K562 (cell line): ENCODE measurements around the gene BLVRA. TPM values are rescaled to one million over a fixed set of nuclear protein-coding genes. Genes with fewer than 3 reads are reported as not detected.

Source experiments
- ATAC-seq: fragments of 200-7000 bp; cut with Tn5 transposase; 3 replicates; pipeline ENCODE4 v1.9.1; 2020; ENCODE audit warnings: moderate library complexity
- BruUV-seq: library from RNA; stranded (reverse); fragments of 400-500 nt; replicated peaks from 2 replicates; lab custom pipeline; 2021; lab: Mats Ljungman, UMichigan
- CTCF ChIA-PET: fragments of 300-600 bp; formaldehyde crosslinking; extraction: SDS; loops from one replicate; lab custom pipeline; 2021; ENCODE audit warnings: low intra/inter-chr PET ratio; lab: Yijun Ruan, JAX
- POLR2A ChIA-PET: fragments of 300-600, 350-650 bp; sonication (Branson Sonifier 250); formaldehyde crosslinking; extraction: SDS; loops from one replicate; lab custom pipeline; 2021; ENCODE audit warnings: antibody characterized with exemption, inconsistent platforms; lab: Yijun Ruan, JAX
- DNase-seq, 4 experiments: peaks; one replicate each; pipeline versions ENCODE4 v3.0.0 to v3.0.0-alpha.2; 2011 to 2018; ENCODE audit warnings: low spot score in 3 of 4, mixed read lengths in 3 of 4; ENCODE audit errors: extremely low read depth in 1 of 4
- FAIRE-seq: peaks from 2 replicates; lab custom pipeline; 2011; peaks lifted over from hg19 to GRCh38; lab: Jason Lieb, UNC
- H2AFZ ChIP-seq: 2 replicates; pipeline ENCODE4 v1.6.0; 2011; ENCODE audit warnings: low read depth, low read length, control low read depth, inconsistent platforms
- H3K27ac ChIP-seq: fragments of 200-600 bp; 3 replicates; pipeline ENCODE4 v1.8.0; 2011; ENCODE audit warnings: low read depth, mild to moderate bottlenecking, control low read depth, inconsistent platforms, low read length, moderate library complexity, mixed read lengths; ENCODE audit errors: extremely low read depth
- H3K27me3 ChIP-seq, 2 experiments: fragments of 300-600 bp in 1 of 2; 2 replicates in 1 of 2; 3 replicates in 1 of 2; pipeline versions ENCODE4 v1.6.0 to v1.8.0; 2011; ENCODE audit warnings: inconsistent platforms in 2 of 2, low read length in 2 of 2, mild to moderate bottlenecking in 1 of 2, mixed read lengths in 1 of 2, moderate library complexity in 1 of 2; ENCODE audit not compliant: control insufficient read depth in 2 of 2, insufficient read depth in 2 of 2
- H3K36me3 ChIP-seq: fragments of 300-600 bp; 3 replicates; pipeline ENCODE4 v1.8.0; 2011; ENCODE audit warnings: mild to moderate bottlenecking, low read length, inconsistent platforms; ENCODE audit not compliant: control insufficient read depth, insufficient read depth
- H3K4me1 ChIP-seq, 2 experiments: fragments of 200-600 bp in 1 of 2; replicated peaks in 1 of 2; 2 replicates in 1 of 2; 3 replicates in 1 of 2; pipeline versions ENCODE4 v1.5.1 to v1.8.0; 2011; ENCODE audit warnings: inconsistent platforms in 2 of 2, low read length in 2 of 2, mild to moderate bottlenecking in 1 of 2, mixed read lengths in 1 of 2, moderate library complexity in 1 of 2; ENCODE audit not compliant: control insufficient read depth in 2 of 2, insufficient read depth in 2 of 2
- H3K4me2 ChIP-seq: 2 replicates; pipeline ENCODE4 v1.6.1; 2011; ENCODE audit warnings: low read length, control low read depth, inconsistent platforms, mixed read lengths; ENCODE audit not compliant: insufficient read depth
- H3K4me3 ChIP-seq: fragments of 200-600 bp; sonication (generic), shearing (Covaris generic); 2 replicates; pipeline ENCODE4 v1.5.1; 2016; ENCODE audit warnings: control low read depth, inconsistent platforms
- H3K79me2 ChIP-seq: fragments of 200-600 bp; 3 replicates; pipeline ENCODE4 v1.8.0; 2011; ENCODE audit warnings: low read length, inconsistent platforms; ENCODE audit not compliant: control insufficient read depth, insufficient read depth
- H3K9ac ChIP-seq, 2 experiments: 2 replicates each; pipeline versions ENCODE4 v1.6.0 to v1.6.1; 2011; ENCODE audit warnings: low read depth in 2 of 2, low read length in 2 of 2, control low read depth in 1 of 2, inconsistent platforms in 1 of 2, mild to moderate bottlenecking in 1 of 2, mixed read lengths in 1 of 2; ENCODE audit not compliant: insufficient read depth in 1 of 2
- H3K9me1 ChIP-seq: one replicate; pipeline ENCODE4 v1.6.0; 2011; ENCODE audit warnings: inconsistent platforms, mild to moderate bottlenecking, low read length, moderate library complexity; ENCODE audit not compliant: control insufficient read depth, insufficient read depth
- H3K9me3 ChIP-seq: replicated peaks from 2 replicates; pipeline ENCODE4 v1.5.1; 2011; ENCODE audit warnings: low read depth, low read length, inconsistent platforms; ENCODE audit not compliant: control insufficient read depth, insufficient read depth
- H4K20me1 ChIP-seq: replicated peaks from 2 replicates; pipeline ENCODE4 v1.6.1; 2011; ENCODE audit warnings: low read length, inconsistent platforms, mixed read lengths; ENCODE audit not compliant: control insufficient read depth, insufficient read depth
- HMGN3 ChIP-seq: IDR thresholded peaks from 2 replicates; pipeline ENCODE4 v1.6.1; 2011; ENCODE audit warnings: borderline replicate concordance, low read depth, mild to moderate bottlenecking, mixed read lengths, low read length; ENCODE audit not compliant: insufficient read length; ENCODE audit errors: extremely low read depth
- L3MBTL2 ChIP-seq: fragments of 450-650 bp; IDR thresholded peaks from 2 replicates; pipeline ENCODE4 v1.6.1; 2016; ENCODE audit warnings: mild to moderate bottlenecking, moderate library complexity
- MTA3 ChIP-seq: fragments of 450-650 bp; formaldehyde crosslinking; IDR thresholded peaks from 2 replicates; pipeline ENCODE4 v1.6.1; 2017; ENCODE audit warnings: mild to moderate bottlenecking, borderline replicate concordance
- NFE2L1 ChIP-seq: fragments of 450-650 bp; IDR thresholded peaks from 2 replicates; pipeline ENCODE4 v1.6.1; 2016; ENCODE audit warnings: missing genetic modification characterization, low read depth, mild to moderate bottlenecking, missing compliant biosample characterization, moderate library complexity, borderline replicate concordance
- RAD21 ChIP-seq, 2 experiments: fragments of 250-450 bp in 1 of 2; fragments of 450-650 bp in 1 of 2; sonication (Bioruptor Pico) in 1 of 2; formaldehyde crosslinking in 1 of 2; IDR thresholded peaks in 1 of 2; conservative IDR thresholded peaks in 1 of 2; 2 replicates each; pipeline versions ENCODE4 v1.4.0 to v1.8.0; 2020 to 2022; ENCODE audit warnings: mild to moderate bottlenecking in 2 of 2, moderate library complexity in 1 of 2
- RFX1 ChIP-seq: fragments of 450-650 bp; IDR thresholded peaks from 2 replicates; pipeline ENCODE4 v1.6.1; 2016; ENCODE audit warnings: mild to moderate bottlenecking, moderate library complexity
- ZNF316 ChIP-seq: fragments of 450-650 bp; IDR thresholded peaks from 2 replicates; pipeline ENCODE4 v1.6.1; 2016
- ZNF41 ChIP-seq: fragments of 250-450 bp; sonication (Bioruptor Pico); conservative IDR thresholded peaks from 2 replicates; pipeline ENCODE4 v1.4.0; 2020; ENCODE audit warnings: mild to moderate bottlenecking
- ZNF431 ChIP-seq: sonication (generic); formaldehyde crosslinking; IDR thresholded peaks from 2 replicates; pipeline ENCODE4 v1.8.0; 2022; ENCODE audit warnings: mild to moderate bottlenecking, missing genetic modification reagents
- ZNF717 ChIP-seq: fragments of 250-450 bp; sonication (Bioruptor Pico); IDR thresholded peaks from 2 replicates; pipeline ENCODE4 v1.5.0; 2021
- WGBS: fragments of 100-300 bp; shearing (Covaris generic); methylation state at CpG from one replicate; pipeline ENCODE4 v1.1.6; 2016; ENCODE audit warnings: low coverage, mixed read lengths; ENCODE audit not compliant: insufficient coverage; ENCODE audit errors: missing lambda C conversion rate; 5-methylcytosine and 5-hydroxymethylcytosine counted together
- in situ Hi-C: fragments of 300-500 bp; cut with MboI; formaldehyde crosslinking; loops from 4 replicates; pipeline ENCODE4 v1.15.0; 2018; ENCODE audit warnings: inconsistent platforms, mixed read lengths
- intact Hi-C: fragments of 100-400 bp; cut with micrococcal nuclease; formaldehyde crosslinking; loops from 2 replicates; pipeline ENCODE4 v1.14.2; 2022
- polyA plus RNA-seq, 8 experiments: library from polyadenylated mRNA; depleted of rRNA in 4 of 8; stranded (reverse) in 5 of 8; unstranded in 3 of 8; fragments of >200 nt; fragmentation: Nextera tagmentation in 2 of 8; fragmentation: Illumina TruSeq in 1 of 8; extraction: Ambion mirVana in 2 of 8; extraction: Trizol in 1 of 8; gene quantifications; 2 replicates each; pipeline versions ENCODE4 v1.2.1 to v1.2.3, GENCODE V29; 2011 to 2014; ENCODE audit warnings: inconsistent platforms in 1 of 8, missing spikeins in 1 of 8
- total RNA-seq, 7 experiments: library from RNA; depleted of rRNA in 6 of 7; stranded (reverse); fragments of >200 nt in 6 of 7; fragmentation: Illumina TruSeq in 2 of 7; extraction: Trizol in 2 of 7; gene quantifications; 2 replicates each; pipeline versions ENCODE4 v1.2.1 to v1.2.3, GENCODE V29; 2011 to 2021; ENCODE audit warnings: low replicate concordance in 1 of 7
- TF ChIP-seq, protein P1 (sequence below): fragments of 150-350 bp; IDR thresholded peaks from 2 replicates; pipeline ENCODE4 v1.6.1; 2014; ENCODE audit warnings: low read depth, mild to moderate bottlenecking, low read length, borderline replicate concordance
- TF ChIP-seq, protein P2 (sequence below): fragments of 450-650 bp; formaldehyde crosslinking; IDR thresholded peaks from 2 replicates; pipeline ENCODE4 v1.4.0; 2020; ENCODE audit warnings: mild to moderate bottlenecking, mixed read lengths
- TF ChIP-seq, protein P3 (sequence below): fragments of 450-650 bp; IDR thresholded peaks from 2 replicates; pipeline ENCODE4 v1.6.1; 2016; ENCODE audit warnings: mild to moderate bottlenecking

Gene BLVRA
- total and polyA plus RNA-seq, 9 of the 15 experiments (the other 6 are each of a cell fraction or from before 2014, with no cell fraction given): 48.5 to 147 (median 61.5) TPM

DNA sequence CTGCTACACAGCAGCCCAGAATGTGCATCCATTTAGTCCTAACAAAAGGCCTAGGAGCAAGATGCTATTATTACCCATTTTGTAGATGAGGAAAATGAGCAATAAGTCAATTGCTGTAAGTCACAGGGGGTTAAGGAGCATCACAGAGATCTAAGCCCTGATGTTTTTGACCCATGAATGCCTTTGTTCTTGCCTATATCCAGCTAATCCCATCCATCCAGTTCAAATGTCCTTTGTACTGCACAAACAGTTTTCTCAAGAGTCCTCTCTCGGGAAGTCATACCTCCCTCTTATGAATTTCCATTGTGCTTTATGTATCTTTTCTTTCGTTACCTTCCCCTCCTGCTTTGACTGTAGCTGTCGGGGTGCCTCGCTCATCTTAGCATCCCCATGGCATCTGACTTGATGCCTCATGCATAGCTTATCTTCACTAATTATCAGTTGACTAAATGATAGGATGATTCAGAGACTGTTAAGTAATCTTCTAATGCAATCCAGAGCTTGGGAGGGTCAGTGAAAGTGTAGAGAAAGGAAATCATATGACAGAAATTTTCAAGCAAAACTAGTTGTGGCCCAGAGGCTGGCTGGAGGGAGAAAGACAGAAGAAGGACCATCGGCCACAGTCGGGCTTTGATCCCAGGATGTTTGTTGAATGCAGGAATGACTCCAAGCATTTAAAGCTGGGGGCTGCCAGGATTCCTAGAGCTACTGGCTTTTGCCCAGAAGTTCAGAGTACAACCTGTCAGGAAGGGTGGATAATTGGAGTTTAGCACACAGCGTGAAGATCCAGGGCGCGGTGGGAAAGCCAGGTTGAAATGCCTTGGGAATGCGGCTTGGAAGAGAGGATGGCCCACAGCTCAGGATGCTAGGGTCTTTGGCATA is 23.5 kb downstream of the BLVRA start:
- intact Hi-C loops (no loop called here), in situ Hi-C loops (no loop called here)
- FAIRE-seq (no peak), ATAC-seq (no peak), DNase-seq (no peak)
- 0 out of 3 replicates have a peak, but pooled peaks cover 6% of the 10 kb centered on the region for H3K79me2 ChIP-seq
- H3K9me1 ChIP-seq: no peaks in the 10 kb centered on the region
- H3K27me3 ChIP-seq: no peaks in the 10 kb centered on the region
- BruUV-seq: no TSS peak
- no peak overlapping the region for H3K9ac ChIP-seq
- peaks cover 11 to 16% of the 10 kb centered on the region in 2 experiments; a peak in 3 of 5 replicates for H3K4me1 ChIP-seq
- WGBS: 83% methylated on average over 10 of the region's 10 CpGs
- no peaks in the 10 kb centered on the region for H4K20me1 ChIP-seq
- ChIA-PET CTCF (interaction anchor here (0.7 kb wide), 1 partner anchor 60 kb away, joined by 4 read pairs; no protein-coding TSS in a partner anchor), POLR2A (interaction anchor here (0.6 to 1.2 kb wide), 5 partner anchors 10 to 85 kb away, joined by 3 to 5 read pairs (median 3); no protein-coding TSS in a partner anchor)
- no peak overlapping the region for H3K4me3 ChIP-seq
- H3K27ac ChIP-seq: no peak overlapping the region
- H3K9me3 ChIP-seq: no peaks in the 10 kb centered on the region
- H3K4me2 ChIP-seq: no peak overlapping the region
- peaks cover 6% of the 10 kb centered on the region; the same call in 2 of the 3 replicates for H3K36me3 ChIP-seq
- TF ChIP-seq HMGN3: no peak
- TF ChIP-seq, protein P1, sequence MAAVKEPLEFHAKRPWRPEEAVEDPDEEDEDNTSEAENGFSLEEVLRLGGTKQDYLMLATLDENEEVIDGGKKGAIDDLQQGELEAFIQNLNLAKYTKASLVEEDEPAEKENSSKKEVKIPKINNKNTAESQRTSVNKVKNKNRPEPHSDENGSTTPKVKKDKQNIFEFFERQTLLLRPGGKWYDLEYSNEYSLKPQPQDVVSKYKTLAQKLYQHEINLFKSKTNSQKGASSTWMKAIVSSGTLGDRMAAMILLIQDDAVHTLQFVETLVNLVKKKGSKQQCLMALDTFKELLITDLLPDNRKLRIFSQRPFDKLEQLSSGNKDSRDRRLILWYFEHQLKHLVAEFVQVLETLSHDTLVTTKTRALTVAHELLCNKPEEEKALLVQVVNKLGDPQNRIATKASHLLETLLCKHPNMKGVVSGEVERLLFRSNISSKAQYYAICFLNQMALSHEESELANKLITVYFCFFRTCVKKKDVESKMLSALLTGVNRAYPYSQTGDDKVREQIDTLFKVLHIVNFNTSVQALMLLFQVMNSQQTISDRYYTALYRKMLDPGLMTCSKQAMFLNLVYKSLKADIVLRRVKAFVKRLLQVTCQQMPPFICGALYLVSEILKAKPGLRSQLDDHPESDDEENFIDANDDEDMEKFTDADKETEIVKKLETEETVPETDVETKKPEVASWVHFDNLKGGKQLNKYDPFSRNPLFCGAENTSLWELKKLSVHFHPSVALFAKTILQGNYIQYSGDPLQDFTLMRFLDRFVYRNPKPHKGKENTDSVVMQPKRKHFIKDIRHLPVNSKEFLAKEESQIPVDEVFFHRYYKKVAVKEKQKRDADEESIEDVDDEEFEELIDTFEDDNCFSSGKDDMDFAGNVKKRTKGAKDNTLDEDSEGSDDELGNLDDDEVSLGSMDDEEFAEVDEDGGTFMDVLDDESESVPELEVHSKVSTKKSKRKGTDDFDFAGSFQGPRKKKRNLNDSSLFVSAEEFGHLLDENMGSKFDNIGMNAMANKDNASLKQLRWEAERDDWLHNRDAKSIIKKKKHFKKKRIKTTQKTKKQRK: no peak
- TF ChIP-seq NFE2L1: no peak
- TF ChIP-seq ZNF41 (CRISPR knock-in tag): no peak
- TF ChIP-seq ZNF316: no peak
- no peak for TF ChIP-seq MTA3
- TF ChIP-seq, protein P2, sequence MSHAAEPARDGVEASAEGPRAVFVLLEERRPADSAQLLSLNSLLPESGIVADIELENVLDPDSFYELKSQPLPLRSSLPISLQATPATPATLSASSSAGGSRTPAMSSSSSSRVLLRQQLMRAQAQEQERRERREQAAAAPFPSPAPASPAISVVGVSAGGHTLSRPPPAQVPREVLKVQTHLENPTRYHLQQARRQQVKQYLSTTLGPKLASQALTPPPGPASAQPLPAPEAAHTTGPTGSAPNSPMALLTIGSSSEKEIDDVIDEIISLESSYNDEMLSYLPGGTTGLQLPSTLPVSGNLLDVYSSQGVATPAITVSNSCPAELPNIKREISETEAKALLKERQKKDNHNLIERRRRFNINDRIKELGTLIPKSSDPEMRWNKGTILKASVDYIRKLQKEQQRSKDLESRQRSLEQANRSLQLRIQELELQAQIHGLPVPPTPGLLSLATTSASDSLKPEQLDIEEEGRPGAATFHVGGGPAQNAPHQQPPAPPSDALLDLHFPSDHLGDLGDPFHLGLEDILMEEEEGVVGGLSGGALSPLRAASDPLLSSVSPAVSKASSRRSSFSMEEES (CRISPR knock-in tag): no peak
- no peak for TF ChIP-seq ZNF717
- TF ChIP-seq, protein P3, sequence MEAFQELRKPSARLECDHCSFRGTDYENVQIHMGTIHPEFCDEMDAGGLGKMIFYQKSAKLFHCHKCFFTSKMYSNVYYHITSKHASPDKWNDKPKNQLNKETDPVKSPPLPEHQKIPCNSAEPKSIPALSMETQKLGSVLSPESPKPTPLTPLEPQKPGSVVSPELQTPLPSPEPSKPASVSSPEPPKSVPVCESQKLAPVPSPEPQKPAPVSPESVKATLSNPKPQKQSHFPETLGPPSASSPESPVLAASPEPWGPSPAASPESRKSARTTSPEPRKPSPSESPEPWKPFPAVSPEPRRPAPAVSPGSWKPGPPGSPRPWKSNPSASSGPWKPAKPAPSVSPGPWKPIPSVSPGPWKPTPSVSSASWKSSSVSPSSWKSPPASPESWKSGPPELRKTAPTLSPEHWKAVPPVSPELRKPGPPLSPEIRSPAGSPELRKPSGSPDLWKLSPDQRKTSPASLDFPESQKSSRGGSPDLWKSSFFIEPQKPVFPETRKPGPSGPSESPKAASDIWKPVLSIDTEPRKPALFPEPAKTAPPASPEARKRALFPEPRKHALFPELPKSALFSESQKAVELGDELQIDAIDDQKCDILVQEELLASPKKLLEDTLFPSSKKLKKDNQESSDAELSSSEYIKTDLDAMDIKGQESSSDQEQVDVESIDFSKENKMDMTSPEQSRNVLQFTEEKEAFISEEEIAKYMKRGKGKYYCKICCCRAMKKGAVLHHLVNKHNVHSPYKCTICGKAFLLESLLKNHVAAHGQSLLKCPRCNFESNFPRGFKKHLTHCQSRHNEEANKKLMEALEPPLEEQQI: no peak
- TF ChIP-seq RFX1: no peak
- no peak for TF ChIP-seq ZNF431 (CRISPR knock-in tag)
- no peak for TF ChIP-seq L3MBTL2
- no peak for TF ChIP-seq RAD21 (CRISPR knock-in tag; conservative IDR thresholded peaks at IDR 0.05 in 1 of 2, IDR thresholded peaks at IDR 0.05 in 1 of 2)
- H2AFZ ChIP-seq: no peak overlapping the region
